GM18870 (cell line): ENCODE data around the gene GABRG3.
"Not testable (repeated sequence)": the region's sequence is repeated elsewhere in the genome, so short reads cannot be mapped to it uniquely, and the experiment has no call there.

Experiments used
- ATAC-seq: cut with Tn5 transposase; IDR thresholded peaks from one replicate; pipeline ENCODE4 v1.9.1; 2021; ENCODE audit warnings: moderate library complexity; ENCODE audit not compliant: unreplicated experiment

The GABRG3 gene

GRCh38 chr15:27172821-27173220 is 201.8 kb downstream of the GABRG3 start:
- ATAC-seq, result no peak

GRCh38 chr15:27175472-27176153 is 204.6 kb downstream of the GABRG3 start:
- no peak for ATAC-seq

GRCh38 chr15:27176785-27177406 is 205.9 kb downstream of the GABRG3 start:
- no peak for ATAC-seq

GRCh38 chr15:27179789-27180188 is 208.8 kb downstream of the GABRG3 start:
- ATAC-seq, result no peak

- ATAC-seq, result no peak
Observed at GRCh38 chr15:27182561-27183110, 211.7 kb downstream of the GABRG3 start.

GRCh38 chr15:27183201-27183600 is 212.2 kb downstream of the GABRG3 start:
- ATAC-seq, result no peak

GRCh38 chr15:27191515-27191914 is 220.5 kb downstream of the GABRG3 start:
- ATAC-seq, result not testable (repeated sequence)

GRCh38 chr15:27196691-27197090 is 225.7 kb downstream of the GABRG3 start:
- ATAC-seq, result no peak

GRCh38 chr15:27201425-27201824 is 230.4 kb downstream of the GABRG3 start:
- no peak for ATAC-seq

GRCh38 chr15:27210176-27210575 is 239.2 kb downstream of the GABRG3 start:
- ATAC-seq, result no peak

- ATAC-seq, result no peak
Observed at GRCh38 chr15:27214032-27214431, 243.1 kb downstream of the GABRG3 start.

- ATAC-seq, result no peak
Observed at GRCh38 chr15:27214961-27215360, 244.0 kb downstream of the GABRG3 start.

GRCh38 chr15:27218426-27218825 is 247.4 kb downstream of the GABRG3 start:
- no peak for ATAC-seq

GRCh38 chr15:27219636-27220035 is 248.7 kb downstream of the GABRG3 start:
- no peak for ATAC-seq

- ATAC-seq, result no peak
Observed at GRCh38 chr15:27220199-27220598, 249.2 kb downstream of the GABRG3 start.

- ATAC-seq, result no peak
Observed at GRCh38 chr15:27222479-27222878, 251.5 kb downstream of the GABRG3 start.

GRCh38 chr15:27223179-27223578 is 252.2 kb downstream of the GABRG3 start:
- no peak for ATAC-seq

GRCh38 chr15:27231811-27232210 is 260.8 kb downstream of the GABRG3 start:
- ATAC-seq, result no peak

GRCh38 chr15:27232876-27233275 is 261.9 kb downstream of the GABRG3 start:
- ATAC-seq, result no peak

GRCh38 chr15:27234593-27234992 is 263.6 kb downstream of the GABRG3 start:
- no peak for ATAC-seq

GRCh38 chr15:27235161-27235560 is 264.2 kb downstream of the GABRG3 start:
- no peak for ATAC-seq

- ATAC-seq, result no peak
Observed at GRCh38 chr15:27235681-27236080, 264.7 kb downstream of the GABRG3 start.
